Measurements from ENCODE around the gene RANBP17. TPM values are rescaled to one million over a fixed set of nuclear protein-coding genes. Genes with fewer than 3 reads are reported as not detected.

Gene RANBP17
- total RNA-seq, 2 experiments from 2014 or later, result not detected

- Mint-ChIP-seq H3K9me3 (no peaks in the 10 kb centered on the region), H3K27ac (no peak overlapping the region), H3K36me3 (ENCODE audit: low read depth) (no peaks in the 10 kb centered on the region), H3K27me3 (peaks cover 2% of the 10 kb centered on the region), H3K4me1 (ENCODE audit: low read depth) (no peaks in the 10 kb centered on the region), H3K4me3 (no peak overlapping the region)
- CTCF ChIA-PET, result no interaction called here
- intact Hi-C loops (cut with micrococcal nuclease), result no loop called here
- ATAC-seq, result no peak
- no peak for DNase-seq
- TF ChIP-seq CTCF (IDR thresholded peaks at IDR 0.05), result no peak
- POLR2A ChIA-PET, result no interaction called here
Observed at GRCh38 chr5:170886210-170886894, 24.5 kb downstream of the RANBP17 start.

GRCh38 chr5:170892196-170892595, 30.4 kb downstream of the RANBP17 start:
- DNase-seq (no peak), ATAC-seq (no peak)
- intact Hi-C loops (cut with micrococcal nuclease), result no loop called here
- no peak for TF ChIP-seq CTCF (IDR thresholded peaks at IDR 0.05)
- Mint-ChIP-seq H3K4me1 (ENCODE audit: low read depth) (no peaks in the 10 kb centered on the region), H3K36me3 (ENCODE audit: low read depth) (no peaks in the 10 kb centered on the region), H3K9me3 (no peaks in the 10 kb centered on the region), H3K27ac (no peak overlapping the region), H3K4me3 (no peak overlapping the region), H3K27me3 (peaks cover 3% of the 10 kb centered on the region)
- ChIA-PET POLR2A (no interaction called here), CTCF (no interaction called here)

- CTCF ChIA-PET, result no interaction called here
- intact Hi-C loops (cut with micrococcal nuclease), result no loop called here
Observed at GRCh38 chr5:170894665-170895064, 32.8 kb downstream of the RANBP17 start.

GRCh38 chr5:170896779-170897178, 35.0 kb downstream of the RANBP17 start:
- no peak for DNase-seq
- H3K4me3 Mint-ChIP-seq, result no peak overlapping the region
- no peaks in the 10 kb centered on the region for H3K4me1 Mint-ChIP-seq (ENCODE audit: low read depth)
- ATAC-seq, result no peak
- ChIA-PET CTCF (no interaction called here), POLR2A (no interaction called here)
- intact Hi-C loops (cut with micrococcal nuclease), result no loop called here
- peaks cover 3% of the 10 kb centered on the region for H3K9me3 Mint-ChIP-seq
- no peak for TF ChIP-seq CTCF (IDR thresholded peaks at IDR 0.05)
- H3K36me3 Mint-ChIP-seq (ENCODE audit: low read depth), result no peaks in the 10 kb centered on the region
- H3K27ac Mint-ChIP-seq, result no peak overlapping the region
- no peaks in the 10 kb centered on the region for H3K27me3 Mint-ChIP-seq

More at GRCh38 chr5:170894665-170895064, 32.8 kb downstream of the RANBP17 start:
- TF ChIP-seq CTCF (IDR thresholded peaks at IDR 0.05), result no peak
- no peaks in the 10 kb centered on the region for H3K36me3 Mint-ChIP-seq (ENCODE audit: low read depth)
- POLR2A ChIA-PET, result no interaction called here
- peaks cover 2% of the 10 kb centered on the region for H3K27me3 Mint-ChIP-seq
- no peak overlapping the region for H3K27ac Mint-ChIP-seq
- H3K4me3 Mint-ChIP-seq, result no peak overlapping the region
- H3K4me1 Mint-ChIP-seq (ENCODE audit: low read depth), result no peaks in the 10 kb centered on the region
- ATAC-seq, result no peak
- no peaks in the 10 kb centered on the region for H3K9me3 Mint-ChIP-seq
- no peak for DNase-seq

GRCh38 chr5:170903075-170903474, 41.3 kb downstream of the RANBP17 start:
- H3K27ac Mint-ChIP-seq, result no peak overlapping the region
- peaks cover 1% of the 10 kb centered on the region for H3K27me3 Mint-ChIP-seq
- no peak overlapping the region for H3K4me3 Mint-ChIP-seq
- H3K36me3 Mint-ChIP-seq (ENCODE audit: low read depth), result no peaks in the 10 kb centered on the region
- no peak for TF ChIP-seq CTCF (IDR thresholded peaks at IDR 0.05)
- peaks cover 6% of the 10 kb centered on the region for H3K9me3 Mint-ChIP-seq
- DNase-seq (no peak), ATAC-seq (no peak)
- ChIA-PET POLR2A (no interaction called here), CTCF (no interaction called here)
- intact Hi-C loops (cut with micrococcal nuclease), result no loop called here
- no peaks in the 10 kb centered on the region for H3K4me1 Mint-ChIP-seq (ENCODE audit: low read depth)

Data from activated CD8-positive, alpha-beta T cell treated with anti-CD3 and anti-CD28 coated beads for 36 hours (primary cell).